IPS-20b (cell line): ENCODE results near the gene NADSYN1.

ENCODE experiments used
- H3K27ac ChIP-seq: one replicate; pipeline ENCODE4 v1.5.1; 2013; ENCODE audit warnings: low read length
- H3K27me3 ChIP-seq: 2 replicates; pipeline ENCODE4 v1.6.1; 2013; ENCODE audit warnings: mild to moderate bottlenecking, low read length, inconsistent platforms; ENCODE audit not compliant: insufficient read depth
- H3K36me3 ChIP-seq: 2 replicates; pipeline ENCODE4 v1.6.1; 2013; ENCODE audit warnings: low read depth, mild to moderate bottlenecking, inconsistent platforms, low read length, moderate library complexity; ENCODE audit not compliant: insufficient read depth
- H3K4me1 ChIP-seq: 2 replicates; pipeline ENCODE4 v1.6.1; 2013; ENCODE audit warnings: mild to moderate bottlenecking, control low read depth, inconsistent platforms, low read length, moderate library complexity; ENCODE audit not compliant: insufficient read depth
- H3K4me3 ChIP-seq: 2 replicates; pipeline ENCODE4 v1.5.1; 2013; ENCODE audit warnings: mild to moderate bottlenecking, low read length, inconsistent platforms
- H3K9ac ChIP-seq: 2 replicates; pipeline ENCODE4 v1.6.1; 2013; ENCODE audit warnings: low read depth, mild to moderate bottlenecking, inconsistent platforms, low read length, moderate library complexity
- H3K9me3 ChIP-seq: 2 replicates; pipeline ENCODE4 v1.6.1; 2013; ENCODE audit warnings: mild to moderate bottlenecking, low read depth, low read length, inconsistent platforms; ENCODE audit not compliant: insufficient read depth

The NADSYN1 gene

DNA sequence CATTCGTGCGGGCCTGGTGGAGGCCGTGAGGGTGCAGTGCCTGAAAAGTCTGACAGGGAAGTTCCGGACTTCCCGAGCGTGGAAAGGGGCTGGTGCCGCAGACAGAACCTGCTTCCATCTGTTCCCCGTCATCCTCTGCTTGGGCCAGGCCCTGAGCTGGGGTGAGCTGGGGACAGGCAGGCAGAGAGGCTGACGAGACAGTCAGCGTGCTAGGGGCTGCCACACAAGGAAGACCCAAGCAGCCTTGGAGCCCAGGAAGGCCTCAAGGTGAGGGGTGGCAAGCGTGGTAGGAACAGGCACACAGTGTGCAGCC is 25.5 kb downstream of the NADSYN1 start:
- peaks cover 44% of the 10 kb centered on the region for H3K36me3 ChIP-seq
- no peak overlapping the region for H3K9ac ChIP-seq
- no peaks in the 10 kb centered on the region for H3K27me3 ChIP-seq
- no peak overlapping the region for H3K4me3 ChIP-seq
- no peak overlapping the region for H3K27ac ChIP-seq
- H3K4me1 ChIP-seq = peaks cover 2% of the 10 kb centered on the region; the same call in 1 of the 2 replicates
- H3K9me3 ChIP-seq = no peaks in the 10 kb centered on the region

DNA sequence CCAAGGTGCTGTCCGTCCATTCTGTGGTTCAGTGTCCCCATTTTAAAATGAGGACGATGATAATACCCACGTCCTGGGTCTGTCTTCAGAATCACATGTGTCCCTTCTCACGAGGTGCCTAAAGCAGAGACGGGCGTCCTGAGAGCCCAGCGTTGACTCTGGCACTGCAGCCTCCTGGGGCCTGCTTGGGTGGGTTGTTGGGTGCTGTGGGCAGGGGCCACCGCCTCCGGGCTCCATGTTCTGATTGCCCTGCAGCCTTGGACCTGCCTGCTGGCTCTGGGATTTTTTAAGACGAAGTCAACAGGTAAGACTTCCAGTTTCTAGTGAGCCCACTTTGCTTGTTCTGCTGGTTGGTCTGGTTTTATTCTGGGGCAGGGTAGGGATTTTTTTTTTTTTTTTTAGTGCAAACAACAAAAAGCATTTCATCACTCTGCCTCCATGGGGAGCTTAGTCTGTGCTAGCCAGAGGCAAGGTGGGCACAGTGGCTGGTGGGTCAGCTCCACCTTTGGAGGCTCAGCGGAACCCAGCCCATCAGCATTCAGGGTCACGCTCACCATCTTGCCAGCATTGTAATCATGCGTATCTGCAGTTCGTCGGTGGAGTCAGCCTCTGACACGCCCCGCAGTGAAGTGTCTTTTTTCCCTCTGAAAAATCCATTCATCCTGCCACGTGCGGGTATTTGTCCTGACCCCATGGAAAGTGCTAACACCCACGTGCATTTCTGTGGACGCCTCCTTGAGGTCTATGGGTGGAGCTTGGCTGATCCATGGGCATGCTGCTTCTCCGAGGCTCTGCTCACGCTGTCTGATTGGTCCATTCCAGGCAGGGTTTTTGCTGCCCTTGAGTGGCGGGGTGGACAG is 28.3 kb downstream of the NADSYN1 start:
- Histone ChIP-seq H3K9ac (no peak overlapping the region), H3K36me3 (peaks cover 53% of the 10 kb centered on the region), H3K27ac (no peak overlapping the region), H3K4me1 (peaks cover 2% of the 10 kb centered on the region; the same call in 1 of the 2 replicates), H3K4me3 (no peak overlapping the region), H3K27me3 (no peaks in the 10 kb centered on the region), H3K9me3 (no peaks in the 10 kb centered on the region)

DNA sequence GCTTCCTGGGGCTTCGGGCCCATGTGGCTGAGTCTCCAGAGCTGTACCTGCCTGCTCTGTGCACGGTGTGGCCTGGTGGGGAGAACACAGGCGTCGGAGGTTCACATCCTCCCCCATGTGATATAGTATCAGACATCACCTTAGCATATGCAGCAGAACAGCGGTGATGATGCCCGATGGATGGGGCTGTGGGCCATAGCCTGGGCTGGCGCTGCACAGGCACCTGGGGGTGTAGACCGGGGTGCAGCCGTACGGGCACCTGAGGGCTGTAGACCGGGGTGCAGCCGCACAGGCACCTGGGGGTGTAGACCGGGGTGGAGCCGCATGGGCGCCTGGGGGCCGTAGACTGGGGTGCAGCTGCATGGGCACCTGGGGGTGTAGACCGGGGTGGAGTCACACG is 29.2 kb downstream of the NADSYN1 start:
- no peak overlapping the region for H3K4me3 ChIP-seq
- H3K27ac ChIP-seq = no peak overlapping the region
- H3K9ac ChIP-seq = no peak overlapping the region
- no peaks in the 10 kb centered on the region for H3K27me3 ChIP-seq
- peaks cover 54% of the 10 kb centered on the region for H3K36me3 ChIP-seq
- H3K4me1 ChIP-seq = peaks cover 2% of the 10 kb centered on the region; the same call in 1 of the 2 replicates
- no peaks in the 10 kb centered on the region for H3K9me3 ChIP-seq

DNA sequence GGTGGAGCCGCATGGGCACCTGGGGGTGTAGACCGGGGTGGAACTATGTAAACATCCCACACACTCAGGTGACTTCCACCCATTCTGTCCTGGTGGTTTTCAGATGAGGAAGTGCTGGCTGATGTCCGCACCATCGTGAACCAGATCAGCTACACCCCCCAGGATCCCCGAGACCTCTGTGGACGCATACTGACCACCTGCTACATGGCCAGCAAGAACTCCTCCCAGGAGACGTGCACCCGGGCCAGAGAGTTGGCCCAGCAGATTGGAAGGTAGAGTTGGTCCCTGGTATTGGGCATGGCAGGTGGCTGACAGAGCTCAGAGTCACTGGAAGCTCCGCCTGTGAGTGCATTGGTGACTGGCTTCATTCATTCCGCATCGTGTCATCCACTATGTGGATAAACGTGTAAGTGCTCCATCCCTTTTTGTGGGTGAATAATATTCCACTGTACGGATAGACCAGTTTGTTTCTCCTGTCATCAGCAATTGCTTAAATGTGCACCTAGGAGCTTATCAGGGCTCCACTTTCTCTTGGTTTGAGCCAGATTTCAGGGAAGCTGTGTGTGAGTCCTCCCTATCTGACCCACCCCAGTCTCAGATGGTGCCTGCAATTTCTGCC is 29.9 kb downstream of the NADSYN1 start:
- no peaks in the 10 kb centered on the region for H3K9me3 ChIP-seq
- no peak overlapping the region for H3K9ac ChIP-seq
- peaks cover 1% of the 10 kb centered on the region; the same call in 1 of the 2 replicates for H3K4me1 ChIP-seq
- H3K36me3 ChIP-seq = peaks cover 54% of the 10 kb centered on the region
- no peaks in the 10 kb centered on the region for H3K27me3 ChIP-seq
- no peak overlapping the region for H3K4me3 ChIP-seq
- no peak overlapping the region for H3K27ac ChIP-seq

DNA sequence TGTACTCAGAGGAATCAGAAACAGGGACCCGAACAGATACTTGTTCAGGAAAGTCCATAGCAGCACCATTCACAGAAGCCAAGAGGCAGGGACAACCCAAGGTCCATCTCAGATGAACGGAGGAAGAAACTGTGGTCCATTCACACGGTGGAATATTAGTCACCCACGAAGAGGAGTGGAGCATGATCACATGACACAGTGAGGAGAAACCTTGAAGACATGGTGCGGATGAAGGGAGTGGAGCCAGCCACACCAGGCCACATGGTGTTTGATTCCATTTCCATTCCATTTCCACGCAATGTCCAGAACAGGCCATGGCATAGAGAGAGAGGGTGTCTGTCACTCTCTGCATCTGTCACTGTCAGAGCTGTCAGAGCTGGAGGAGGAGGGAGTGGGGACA is 30.7 kb downstream of the NADSYN1 start:
- H3K4me3 ChIP-seq = no peak overlapping the region
- H3K9me3 ChIP-seq = no peaks in the 10 kb centered on the region
- H3K36me3 ChIP-seq = peaks cover 46% of the 10 kb centered on the region
- H3K27me3 ChIP-seq = no peaks in the 10 kb centered on the region
- H3K27ac ChIP-seq = no peak overlapping the region
- no peak overlapping the region for H3K9ac ChIP-seq
- no peaks in the 10 kb centered on the region for H3K4me1 ChIP-seq

DNA sequence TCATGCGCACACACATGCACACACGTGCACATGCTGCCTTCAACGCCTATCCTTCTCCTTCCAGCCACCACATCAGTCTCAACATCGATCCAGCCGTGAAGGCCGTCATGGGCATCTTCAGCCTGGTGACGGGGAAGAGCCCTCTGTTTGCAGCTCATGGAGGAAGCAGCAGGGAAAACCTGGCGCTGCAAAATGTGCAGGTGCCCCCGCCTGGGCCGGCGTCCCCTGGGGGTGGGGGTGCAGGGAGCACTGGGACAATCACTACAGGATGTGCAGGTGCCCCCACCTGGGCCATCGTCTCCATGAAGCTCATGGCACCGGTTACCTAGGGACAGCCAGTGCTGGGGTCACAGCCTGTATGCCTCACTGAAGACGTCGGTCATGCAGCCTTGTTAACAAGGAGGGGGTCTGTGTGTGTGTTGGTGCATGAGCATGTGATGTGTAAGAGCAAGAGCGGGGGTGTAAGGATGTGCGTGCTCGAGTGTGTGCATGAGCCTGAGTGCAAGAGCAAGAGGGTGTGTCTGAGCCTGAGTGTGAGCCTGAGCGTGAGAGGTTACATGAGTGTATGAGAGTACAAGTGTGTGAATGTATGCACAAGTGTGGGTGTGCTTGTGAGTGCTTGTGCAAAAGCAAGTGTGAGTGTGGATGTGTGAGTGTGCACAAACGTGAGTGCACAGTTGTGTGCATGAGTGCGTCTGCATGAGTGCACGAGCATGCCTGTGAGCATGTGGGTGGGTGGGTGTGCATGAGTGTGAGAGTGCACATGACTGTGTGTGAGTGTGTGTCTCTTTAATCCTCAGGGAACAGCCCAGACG is 31.5 kb downstream of the NADSYN1 start:
- H3K27ac ChIP-seq = no peak overlapping the region
- H3K4me1 ChIP-seq = no peaks in the 10 kb centered on the region
- peaks cover 39% of the 10 kb centered on the region for H3K36me3 ChIP-seq
- no peaks in the 10 kb centered on the region for H3K9me3 ChIP-seq
- no peak overlapping the region for H3K9ac ChIP-seq
- H3K4me3 ChIP-seq = no peak overlapping the region
- H3K27me3 ChIP-seq = no peaks in the 10 kb centered on the region

DNA sequence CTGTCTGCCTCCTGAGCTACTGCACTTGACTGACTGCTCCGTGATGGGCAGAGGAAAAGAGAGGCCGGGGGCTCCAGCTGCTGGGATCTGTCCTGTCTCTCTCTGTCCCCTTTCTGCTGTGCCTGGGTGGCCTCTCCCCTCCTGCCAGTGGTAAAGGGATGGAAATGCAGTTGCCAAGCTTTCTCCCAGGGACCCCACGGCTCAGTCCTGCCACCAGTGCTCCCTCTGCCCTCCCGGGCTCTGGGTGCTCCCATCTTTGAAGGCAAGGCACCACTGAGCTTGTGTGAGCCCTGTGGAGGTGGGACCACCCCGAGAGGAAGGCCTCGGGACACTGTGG is 32.0 kb downstream of the NADSYN1 start:
- Histone ChIP-seq H3K36me3 (peaks cover 34% of the 10 kb centered on the region), H3K4me3 (no peak overlapping the region), H3K27ac (no peak overlapping the region), H3K9me3 (no peaks in the 10 kb centered on the region), H3K4me1 (no peaks in the 10 kb centered on the region), H3K9ac (no peak overlapping the region), H3K27me3 (no peaks in the 10 kb centered on the region)

DNA sequence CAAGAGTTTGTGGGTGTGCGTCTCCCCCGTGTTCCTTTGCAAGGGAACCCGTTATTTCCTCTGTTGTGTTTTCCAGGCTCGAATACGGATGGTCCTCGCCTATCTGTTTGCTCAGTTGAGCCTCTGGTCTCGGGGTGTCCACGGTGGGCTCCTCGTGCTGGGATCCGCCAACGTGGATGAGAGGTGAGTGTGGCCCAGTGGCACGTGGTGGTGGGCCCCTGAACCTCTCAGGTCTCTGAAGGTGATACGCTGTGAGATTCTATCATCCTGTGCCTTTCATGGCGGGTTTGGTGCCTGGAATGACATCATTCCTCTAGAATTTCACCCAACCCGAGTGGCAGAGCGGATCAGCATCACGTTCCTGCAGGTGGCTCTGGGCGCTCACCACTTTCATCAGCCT is 32.5 kb downstream of the NADSYN1 start:
- Histone ChIP-seq H3K27me3 (no peaks in the 10 kb centered on the region), H3K27ac (no peak overlapping the region), H3K9me3 (no peaks in the 10 kb centered on the region), H3K4me3 (no peak overlapping the region), H3K9ac (no peak overlapping the region), H3K36me3 (peaks cover 34% of the 10 kb centered on the region), H3K4me1 (no peaks in the 10 kb centered on the region)

DNA sequence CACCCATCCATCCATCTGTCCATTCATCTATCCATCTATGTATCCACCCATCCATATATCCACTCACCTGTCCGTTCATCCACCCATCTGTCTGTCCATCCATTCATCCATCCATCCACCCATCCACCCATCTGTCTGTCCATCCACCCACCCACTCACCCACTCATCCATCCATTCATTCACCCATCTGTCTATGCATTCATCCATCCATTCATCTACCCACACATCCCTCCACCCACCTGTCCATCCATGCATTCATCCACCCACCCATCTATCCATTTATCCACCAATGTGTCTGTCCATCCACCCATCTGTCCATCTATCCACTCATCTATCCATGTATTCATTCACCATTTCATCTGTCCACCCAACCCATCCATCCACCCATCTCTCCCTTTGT is 33.3 kb downstream of the NADSYN1 start:
- Histone ChIP-seq H3K36me3 (peaks cover 39% of the 10 kb centered on the region), H3K9ac (no peak overlapping the region)

DNA sequence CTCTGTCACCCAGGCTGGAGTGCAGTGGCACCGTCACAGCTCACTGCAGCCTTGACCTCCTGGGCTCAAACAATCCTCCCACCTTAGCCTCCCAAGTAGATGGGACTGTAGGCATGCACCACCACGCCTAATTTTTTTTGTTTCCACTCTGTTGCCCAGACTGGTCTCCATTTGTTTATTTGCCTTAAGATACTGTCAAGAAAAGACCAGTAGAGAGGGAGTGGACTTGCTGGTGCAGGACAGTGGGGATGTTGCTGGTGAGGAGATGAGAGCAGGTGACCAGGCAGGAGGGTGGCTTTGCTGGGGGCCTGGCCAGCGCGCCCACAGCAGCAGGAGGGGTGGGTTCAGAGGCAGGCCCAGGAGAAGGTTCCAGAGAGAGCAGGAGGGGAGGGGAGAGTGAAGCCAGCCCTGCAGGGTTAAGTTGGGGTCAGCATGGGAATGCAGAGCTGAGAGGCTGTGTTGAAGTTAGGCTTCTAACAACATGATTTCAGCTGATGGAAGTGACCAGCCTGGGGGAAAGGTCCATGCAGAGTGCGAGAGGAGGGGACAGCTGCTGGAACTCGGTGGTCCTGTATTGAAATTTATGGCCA is 35.8 kb downstream of the NADSYN1 start:
- H3K36me3 ChIP-seq = peaks cover 28% of the 10 kb centered on the region

More for the DNA sequence above, 33.3 kb downstream of the NADSYN1 start:
- no peaks in the 10 kb centered on the region for H3K4me1 ChIP-seq
- H3K27ac ChIP-seq = no peak overlapping the region
- H3K27me3 ChIP-seq = no peaks in the 10 kb centered on the region
- no peaks in the 10 kb centered on the region for H3K9me3 ChIP-seq
- no peak overlapping the region for H3K4me3 ChIP-seq

DNA sequence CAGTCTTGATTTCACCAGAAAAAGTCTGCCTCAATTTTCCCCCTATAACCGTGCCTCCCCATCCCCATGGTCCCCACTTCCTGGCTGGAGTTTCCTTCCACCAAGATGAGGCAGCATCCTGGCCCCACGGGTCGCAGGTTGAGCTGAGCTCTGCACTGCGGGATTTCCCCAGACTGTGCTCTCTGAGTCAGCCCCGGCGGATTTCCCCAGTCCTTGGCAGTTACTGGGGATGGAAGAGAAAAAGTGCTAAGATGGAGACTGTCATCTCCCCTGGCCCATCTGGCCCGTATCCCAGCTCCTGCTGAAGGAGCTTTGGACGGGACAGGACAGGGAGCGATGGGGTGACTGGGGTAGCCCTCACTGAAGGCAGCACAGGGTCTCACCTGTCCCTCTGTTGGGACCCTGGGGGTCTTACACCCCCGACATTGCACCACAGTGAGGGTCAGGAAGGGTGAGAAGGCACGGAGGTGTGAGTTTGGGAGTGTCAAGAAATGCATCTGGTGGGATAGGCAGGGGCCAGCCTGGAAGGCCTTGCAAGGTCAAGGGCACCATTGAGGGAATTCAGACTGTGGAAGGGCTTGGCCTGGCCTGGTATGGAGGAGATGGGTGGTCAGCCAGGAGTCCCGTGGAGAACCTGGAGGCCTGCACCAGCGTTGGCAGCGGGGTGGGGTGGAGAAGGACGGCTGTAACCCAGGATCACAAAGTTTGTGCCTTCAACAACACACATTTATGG is 36.5 kb downstream of the NADSYN1 start:
- H3K27me3 ChIP-seq = no peaks in the 10 kb centered on the region
- no peak overlapping the region for H3K4me3 ChIP-seq
- H3K9ac ChIP-seq = no peak overlapping the region
- no peaks in the 10 kb centered on the region for H3K9me3 ChIP-seq
- peaks cover 21% of the 10 kb centered on the region for H3K36me3 ChIP-seq
- no peaks in the 10 kb centered on the region for H3K4me1 ChIP-seq
- H3K27ac ChIP-seq = no peak overlapping the region

More for the DNA sequence above, 35.8 kb downstream of the NADSYN1 start:
- Histone ChIP-seq H3K9ac (no peak overlapping the region), H3K4me1 (no peaks in the 10 kb centered on the region), H3K27ac (no peak overlapping the region), H3K4me3 (no peak overlapping the region), H3K9me3 (no peaks in the 10 kb centered on the region), H3K27me3 (no peaks in the 10 kb centered on the region)
